Suprapubic skin (tissue), 4 donors: ENCODE data around the gene IQCC. TPM values are rescaled to one million over a fixed set of nuclear protein-coding genes. Genes with fewer than 3 reads are reported as not detected.

ENCODE experiments used
- DNase-seq, 2 donors: peaks; one replicate each; pipeline ENCODE4 v3.0.0-alpha.2; 2019; ENCODE audit warnings: low spot score in 2 of 2
- H3K27ac ChIP-seq: fragments of 200-600 bp; sonication (generic); one replicate; pipeline ENCODE4 v1.5.1; 2019
- H3K27me3 ChIP-seq: fragments of 200-600 bp; sonication (generic); one replicate; pipeline ENCODE4 v1.5.1; 2019
- H3K36me3 ChIP-seq: fragments of 200-600 bp; sonication (generic); one replicate; pipeline ENCODE4 v1.5.1; 2019
- H3K4me1 ChIP-seq: fragments of 200-600 bp; sonication (generic); one replicate; pipeline ENCODE4 v1.5.1; 2019
- H3K4me3 ChIP-seq: fragments of 200-600 bp; sonication (generic); one replicate; pipeline ENCODE4 v1.5.1; 2019; ENCODE audit warnings: mild to moderate bottlenecking
- H3K9me3 ChIP-seq: fragments of 200-600 bp; sonication (generic); one replicate; pipeline ENCODE4 v1.5.1; 2019
- CTCF ChIP-seq, 2 donors: fragments of 200-600 bp in 1 of 2; fragments of 450-650 bp in 1 of 2; sonication (generic) in 1 of 2; IDR thresholded peaks; one replicate each; pipeline ENCODE4 v1.5.1; 2016 to 2019; ENCODE audit warnings: antibody characterized with exemption in 2 of 2, mild to moderate bottlenecking in 1 of 2, moderate library complexity in 1 of 2
- EP300 ChIP-seq: sonication (generic); formaldehyde crosslinking; IDR thresholded peaks from one replicate; pipeline ENCODE4 v1.6.1; 2017; ENCODE audit warnings: antibody characterized with exemption
- POLR2A ChIP-seq, 2 donors: fragments of 450-650 bp; IDR thresholded peaks; one replicate each; pipeline ENCODE4 v1.6.1; 2017; ENCODE audit warnings: antibody characterized with exemption in 2 of 2, mild to moderate bottlenecking in 2 of 2, moderate library complexity in 2 of 2
- POLR2AphosphoS5 ChIP-seq, 3 donors: sonication (generic); formaldehyde crosslinking; IDR thresholded peaks; one replicate each; pipeline ENCODE4 v1.6.1; 2017; ENCODE audit warnings: antibody characterized with exemption in 3 of 3
- WGBS: methylation state at CpG from one replicate; pipeline ENCODE4 v1.1.5; 2018; 5-methylcytosine and 5-hydroxymethylcytosine counted together
- total RNA-seq, 4 donors: library from RNA; depleted of rRNA; stranded (reverse); fragments of >200 nt; gene quantifications; one replicate each; pipeline ENCODE4 v1.1.0, GENCODE V29; 2016

Gene IQCC
- total RNA-seq, 4 donors from 2014 or later: 1.7 to 4.4 (median 3.7) TPM

DNA sequence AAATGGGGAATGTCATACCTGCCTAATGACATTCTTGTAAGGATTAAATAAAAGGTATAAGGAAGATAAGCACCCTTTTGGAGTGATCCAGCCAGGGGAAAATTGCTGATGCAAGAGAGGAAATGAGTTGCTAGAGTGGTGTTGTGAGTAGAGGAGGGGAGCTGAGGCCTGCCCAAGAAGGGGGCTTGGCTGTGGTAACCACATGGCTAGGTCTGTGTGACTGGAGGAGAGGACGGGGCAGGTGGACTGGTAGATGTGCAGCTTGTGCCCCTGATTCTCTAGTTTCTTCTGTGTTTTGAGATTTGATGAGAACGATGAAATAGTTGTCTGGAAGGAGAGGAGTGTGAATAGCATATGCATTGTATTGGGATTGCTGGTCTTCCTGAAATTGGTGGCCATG is 19.4 kb upstream of the IQCC start:
- Histone ChIP-seq H3K27ac (no peak overlapping the region), H3K4me3 (no peak overlapping the region), H3K27me3 (no peaks in the 10 kb centered on the region), H3K36me3 (peaks cover 66% of the 10 kb centered on the region), H3K4me1 (peaks cover 40% of the 10 kb centered on the region), H3K9me3 (no peaks in the 10 kb centered on the region)
- 97% methylated on average over 2 of the region's 2 CpGs for WGBS
- no peak for DNase-seq
- no peak for TF ChIP-seq POLR2A (IDR thresholded peaks at IDR 0.05)
- TF ChIP-seq POLR2AphosphoS5 (IDR thresholded peaks at IDR 0.05): no peak
- TF ChIP-seq EP300: no peak
- no peak for TF ChIP-seq CTCF (IDR thresholded peaks at IDR 0.05)

GRCh38 chr1:32186491-32186890 is 19.0 kb upstream of the IQCC start:
- H3K9me3 ChIP-seq: no peaks in the 10 kb centered on the region
- WGBS: 97% methylated on average over 2 of the region's 2 CpGs
- H3K36me3 ChIP-seq: peaks cover 70% of the 10 kb centered on the region
- peaks cover 36% of the 10 kb centered on the region for H3K4me1 ChIP-seq
- no peak for DNase-seq
- TF ChIP-seq POLR2A (IDR thresholded peaks at IDR 0.05): no peak
- TF ChIP-seq EP300: no peak
- no peak for TF ChIP-seq CTCF (IDR thresholded peaks at IDR 0.05)
- no peak for TF ChIP-seq POLR2AphosphoS5 (IDR thresholded peaks at IDR 0.05)
- H3K4me3 ChIP-seq: no peak overlapping the region
- no peak overlapping the region for H3K27ac ChIP-seq
- H3K27me3 ChIP-seq: no peaks in the 10 kb centered on the region

DNA sequence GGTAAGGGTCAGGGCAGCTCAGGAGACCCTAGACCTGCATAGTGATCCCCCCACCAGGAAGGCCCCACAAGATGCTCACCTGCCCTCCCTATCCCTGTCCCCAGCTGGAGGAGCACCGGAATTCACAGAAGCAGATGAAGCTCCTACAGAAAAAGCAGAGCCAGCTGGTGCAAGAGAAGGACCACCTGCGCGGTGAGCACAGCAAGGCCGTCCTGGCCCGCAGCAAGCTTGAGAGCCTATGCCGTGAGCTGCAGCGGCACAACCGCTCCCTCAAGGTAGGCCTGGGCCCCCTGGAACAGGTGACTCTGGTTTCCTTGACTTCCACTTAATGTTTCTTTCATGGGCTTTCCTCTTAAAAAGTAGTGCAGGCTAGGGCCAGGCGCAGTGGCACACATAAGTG is 17.6 kb upstream of the IQCC start:
- Histone ChIP-seq H3K4me1 (peaks cover 24% of the 10 kb centered on the region), H3K27ac (no peak overlapping the region), H3K36me3 (peaks cover 84% of the 10 kb centered on the region), H3K9me3 (no peaks in the 10 kb centered on the region), H3K27me3 (no peaks in the 10 kb centered on the region), H3K4me3 (no peak overlapping the region)
- TF ChIP-seq EP300 (no peak), POLR2AphosphoS5 (IDR thresholded peaks at IDR 0.05) (no peak), POLR2A (IDR thresholded peaks at IDR 0.05) (no peak), CTCF (IDR thresholded peaks at IDR 0.05) (no peak)
- 98% methylated on average over 9 of the region's 9 CpGs for whole genome bisulfite sequencing
- DNase-seq: no peak

GRCh38 chr1:32192220-32192948 is 13.1 kb upstream of the IQCC start:
- Histone ChIP-seq H3K4me3 (no peak overlapping the region), H3K4me1 (peaks cover 7% of the 10 kb centered on the region), H3K27ac (no peak overlapping the region), H3K36me3 (peaks cover 100% of the 10 kb centered on the region), H3K27me3 (no peaks in the 10 kb centered on the region), H3K9me3 (no peaks in the 10 kb centered on the region)
- TF ChIP-seq CTCF (IDR thresholded peaks at IDR 0.05) (no peak), POLR2AphosphoS5 (IDR thresholded peaks at IDR 0.05) (no peak), EP300 (no peak), POLR2A (IDR thresholded peaks at IDR 0.05) (no peak)
- WGBS: 86% methylated on average over 8 of the region's 8 CpGs
- no peak for DNase-seq

DNA sequence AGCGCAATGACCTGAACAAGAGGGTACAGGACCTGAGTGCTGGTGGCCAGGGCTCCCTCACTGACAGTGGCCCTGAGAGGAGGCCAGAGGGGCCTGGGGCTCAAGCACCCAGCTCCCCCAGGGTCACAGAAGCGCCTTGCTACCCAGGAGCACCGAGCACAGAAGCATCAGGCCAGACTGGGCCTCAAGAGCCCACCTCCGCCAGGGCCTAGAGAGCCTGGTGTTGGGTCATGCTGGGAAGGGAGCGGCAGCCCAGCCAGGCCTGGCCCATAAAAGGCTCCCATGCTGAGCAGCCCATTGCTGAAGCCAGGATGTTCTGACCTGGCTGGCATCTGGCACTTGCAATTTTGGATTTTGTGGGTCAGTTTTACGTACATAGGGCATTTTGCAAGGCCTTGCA is 10.5 kb upstream of the IQCC start:
- WGBS: 91% methylated on average over 6 of the region's 6 CpGs
- no peak overlapping the region for H3K4me3 ChIP-seq
- TF ChIP-seq CTCF (IDR thresholded peaks at IDR 0.05) (no peak), POLR2A (IDR thresholded peaks at IDR 0.05) (no peak), EP300 (no peak), POLR2AphosphoS5 (IDR thresholded peaks at IDR 0.05) (no peak)
- H3K9me3 ChIP-seq: no peaks in the 10 kb centered on the region
- H3K36me3 ChIP-seq: peaks cover 79% of the 10 kb centered on the region
- no peak overlapping the region for H3K27ac ChIP-seq
- H3K27me3 ChIP-seq: no peaks in the 10 kb centered on the region
- DNase-seq: no peak
- H3K4me1 ChIP-seq: peaks cover 15% of the 10 kb centered on the region
